HG03575 (cell line): Measurements from ENCODE around the gene PROX2.

Experiments used
- ATAC-seq: cut with Tn5 transposase; IDR thresholded peaks from one replicate; pipeline ENCODE4 v1.9.1; 2021; ENCODE audit not compliant: unreplicated experiment, insufficient number of reproducible peaks, low FRiP score; ENCODE audit errors: extremely low read depth

PROX2 gene

GRCh38 chr14:74886001-74886400 lies 10.1 kb upstream of the PROX2 start:
- no peak for ATAC-seq

GRCh38 chr14:74882103-74882920 lies 6.4 kb upstream of the PROX2 start:
- no peak for ATAC-seq

GRCh38 chr14:74881431-74882102 lies 5.6 kb upstream of the PROX2 start, which contains the start of gene DLST:
Gene DLST, plus strand, starts transcription at chr14:74881916. Its CDS starts 38 bp downstream, at chr14:74881954.
- no peak for ATAC-seq

- no peak for ATAC-seq
Measured at GRCh38 chr14:74879427-74880182, 3.7 kb upstream of the PROX2 start.

- no peak for ATAC-seq
Measured at GRCh38 chr14:74875204-74875603, 741 bp downstream of the PROX2 start.

GRCh38 chr14:74871819-74872218 lies 4.1 kb downstream of the PROX2 start:
- ATAC-seq = no peak

GRCh38 chr14:74868739-74869138 lies 7.2 kb downstream of the PROX2 start:
- no peak for ATAC-seq

- ATAC-seq = no peak
Measured at GRCh38 chr14:74867673-74868072, 8.3 kb downstream of the PROX2 start.

- ATAC-seq = no peak
Measured at GRCh38 chr14:74866708-74867389, 9.1 kb downstream of the PROX2 start.

GRCh38 chr14:74865156-74865555 lies 10.8 kb downstream of the PROX2 start:
- ATAC-seq = no peak

- no peak for ATAC-seq
Measured at GRCh38 chr14:74864198-74864597, 11.7 kb downstream of the PROX2 start.

GRCh38 chr14:74863274-74863673 lies 12.7 kb downstream of the PROX2 start:
- no peak for ATAC-seq

- no peak for ATAC-seq
Measured at GRCh38 chr14:74861734-74862090, 14.2 kb downstream of the PROX2 start.

- ATAC-seq = no peak
Measured at GRCh38 chr14:74860899-74861733, 14.8 kb downstream of the PROX2 start.

GRCh38 chr14:74859757-74860552 lies 16.0 kb downstream of the PROX2 start:
- no peak for ATAC-seq

- ATAC-seq = no peak
Measured at GRCh38 chr14:74858022-74858421, 17.9 kb downstream of the PROX2 start.

- no peak for ATAC-seq
Measured at GRCh38 chr14:74856366-74856765, 19.6 kb downstream of the PROX2 start.

GRCh38 chr14:74855945-74856344 lies 20.0 kb downstream of the PROX2 start:
- no peak for ATAC-seq
